CD4-positive, alpha-beta T cell treated with Interleukin-21 for 1 hour (primary cell): ENCODE data around the gene KATNAL2.

Experiments
- DNase-seq: peaks from one replicate; pipeline ENCODE4 v3.0.0-alpha.2; 2020

KATNAL2 gene

DNA sequence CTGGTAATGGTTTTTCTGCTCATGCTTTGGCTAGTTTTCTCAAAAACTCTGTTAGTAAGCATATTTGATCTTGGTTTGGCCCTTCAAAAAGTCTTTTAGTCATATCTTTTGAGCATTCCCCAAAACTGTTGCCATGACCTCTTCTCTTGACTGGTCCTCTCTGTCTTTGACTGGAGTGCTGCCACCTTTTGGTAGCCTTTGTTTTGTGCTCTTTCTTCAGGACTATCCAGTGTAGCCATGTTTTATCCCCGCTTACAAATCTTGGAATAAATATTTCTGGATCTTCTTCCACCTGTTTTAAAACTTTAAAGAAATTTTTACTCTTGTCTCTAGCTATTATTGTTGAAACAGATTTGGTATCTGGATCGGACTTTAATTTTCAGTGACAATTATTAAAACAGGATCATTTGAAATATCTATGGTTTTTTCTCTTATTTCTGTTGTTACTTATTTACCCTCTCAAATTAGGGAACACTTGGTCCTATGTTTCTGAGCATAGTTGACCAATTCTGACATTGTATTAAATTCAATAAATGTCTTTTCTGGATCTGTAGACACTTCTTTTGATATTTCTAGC, 119.0 kb downstream of the KATNAL2 start:
- no peak for DNase-seq

DNA sequence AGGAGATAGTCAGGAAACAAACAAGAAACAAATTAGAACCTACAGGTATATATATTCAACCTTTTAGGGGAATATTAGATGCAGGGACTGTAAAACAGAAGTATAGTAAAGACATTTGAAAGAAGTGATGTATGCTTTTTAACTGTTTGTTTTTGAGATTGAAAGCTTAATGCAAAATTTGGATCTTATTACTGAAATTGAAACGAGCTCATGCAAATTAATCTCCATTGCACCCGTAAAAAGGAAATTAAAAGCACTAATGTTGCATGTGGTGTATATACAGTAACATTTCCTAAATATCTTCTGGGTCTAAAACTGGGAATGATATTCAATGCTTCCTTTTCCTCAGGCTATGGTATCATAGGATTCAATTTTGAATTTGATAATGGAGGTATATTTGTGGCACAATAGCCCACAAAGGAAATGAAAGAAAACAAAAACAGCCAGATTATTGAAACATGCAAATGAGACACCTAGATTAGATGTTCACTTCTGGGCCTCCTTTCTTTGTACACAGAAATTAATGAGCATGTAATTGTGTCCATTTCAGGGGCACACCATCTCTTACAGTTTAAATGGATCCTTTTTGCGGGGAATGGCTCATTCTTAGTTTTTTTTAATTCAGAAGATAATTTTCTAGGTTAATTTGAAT, 119.7 kb downstream of the KATNAL2 start:
- DNase-seq: no peak

DNA sequence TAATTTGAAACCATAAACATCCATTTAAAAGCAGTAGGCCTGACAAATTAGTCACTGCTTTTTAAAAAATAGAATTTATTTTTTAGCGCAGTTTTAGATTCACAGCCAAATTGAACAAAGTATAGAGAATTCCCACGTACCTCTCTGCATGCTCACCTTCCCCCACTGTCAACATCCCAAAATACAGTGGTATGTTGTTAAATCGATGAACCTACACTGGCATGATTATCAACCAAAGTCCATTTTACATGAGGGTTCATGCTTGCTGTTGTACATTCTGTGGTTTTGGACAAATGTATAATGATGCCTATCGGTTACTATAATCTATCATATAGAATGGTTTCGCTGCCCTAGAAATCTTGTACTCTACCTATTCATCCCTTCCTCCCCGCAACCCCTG, 123.6 kb downstream of the KATNAL2 start:
- no peak for DNase-seq

DNA sequence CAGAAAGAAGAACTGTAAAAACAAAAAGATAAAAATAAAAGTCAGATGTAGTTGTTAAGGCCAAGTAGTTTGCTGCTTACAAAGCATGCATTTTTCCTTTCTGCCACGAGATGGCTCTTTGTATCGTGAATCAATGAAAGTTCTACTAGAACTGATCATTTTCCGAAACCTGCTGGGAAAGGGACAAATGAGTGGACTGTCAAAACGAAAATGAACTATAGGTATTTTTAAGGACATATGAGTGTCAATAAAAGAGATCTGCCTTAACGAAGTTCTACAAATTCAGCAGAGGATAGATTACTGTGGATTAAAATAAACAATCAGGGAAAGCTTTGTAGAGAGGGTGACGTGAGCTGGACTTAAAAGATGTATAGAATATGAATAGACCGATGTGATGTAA, 133.1 kb downstream of the KATNAL2 start:
- DNase-seq: peak; percentile 30

DNA sequence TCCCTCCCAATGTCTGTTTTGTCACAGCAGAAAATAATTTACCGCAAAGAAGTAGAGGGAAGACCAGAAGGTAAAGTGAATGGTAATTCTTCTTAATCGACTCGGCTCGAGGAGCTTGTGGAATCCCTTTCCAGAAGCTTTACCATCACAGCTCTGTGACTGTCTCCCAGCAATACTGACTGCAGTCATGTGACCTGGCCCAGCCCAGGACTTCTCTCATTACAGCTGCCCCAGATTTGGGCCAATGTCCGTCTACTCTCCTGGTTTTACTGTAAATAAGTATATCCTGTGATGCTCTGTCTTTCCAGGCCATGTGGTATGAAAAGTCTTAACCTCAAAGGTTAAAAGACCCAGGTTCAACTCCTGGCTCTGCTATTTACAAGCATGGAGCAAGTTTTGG, 137.0 kb downstream of the KATNAL2 start:
- no peak for DNase-seq

DNA sequence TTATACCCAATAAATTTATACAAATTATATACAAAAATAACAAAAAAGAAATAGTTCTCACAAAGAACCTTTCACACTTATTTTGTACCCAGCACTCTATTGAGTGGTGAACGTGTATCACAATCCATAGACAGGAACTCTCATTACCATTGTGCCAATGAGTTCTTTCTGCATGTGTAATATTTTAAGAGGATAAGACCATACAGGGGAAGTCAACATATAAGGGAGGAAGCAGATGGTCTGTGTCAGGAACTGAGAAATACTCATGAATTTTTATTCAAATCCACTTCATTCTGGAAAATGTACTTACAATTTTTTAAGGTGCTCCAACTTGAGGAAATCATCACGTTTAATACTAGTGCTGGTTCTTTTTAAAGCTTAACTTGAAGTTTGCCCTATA, 145.1 kb downstream of the KATNAL2 start:
- DNase-seq: no peak

DNA sequence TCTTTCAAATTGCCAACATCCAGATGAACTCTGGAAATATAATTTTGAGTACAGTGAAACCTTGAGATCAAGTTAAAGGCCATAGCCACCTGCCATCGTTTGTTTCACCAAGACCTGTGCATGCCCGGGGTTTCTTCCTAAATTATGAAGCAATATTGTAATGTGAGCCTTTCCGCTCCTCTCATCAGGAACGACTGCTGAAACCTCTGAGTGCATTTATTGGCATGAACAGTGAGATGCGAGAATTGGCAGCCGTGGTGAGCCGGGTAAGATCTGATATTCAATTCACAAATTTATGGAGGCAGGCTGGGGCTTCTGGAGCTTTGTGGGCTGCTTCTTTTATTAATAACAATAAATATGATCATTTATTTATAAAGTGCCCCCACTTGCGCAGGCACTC, 145.7 kb downstream of the KATNAL2 start:
- DNase-seq: no peak

DNA sequence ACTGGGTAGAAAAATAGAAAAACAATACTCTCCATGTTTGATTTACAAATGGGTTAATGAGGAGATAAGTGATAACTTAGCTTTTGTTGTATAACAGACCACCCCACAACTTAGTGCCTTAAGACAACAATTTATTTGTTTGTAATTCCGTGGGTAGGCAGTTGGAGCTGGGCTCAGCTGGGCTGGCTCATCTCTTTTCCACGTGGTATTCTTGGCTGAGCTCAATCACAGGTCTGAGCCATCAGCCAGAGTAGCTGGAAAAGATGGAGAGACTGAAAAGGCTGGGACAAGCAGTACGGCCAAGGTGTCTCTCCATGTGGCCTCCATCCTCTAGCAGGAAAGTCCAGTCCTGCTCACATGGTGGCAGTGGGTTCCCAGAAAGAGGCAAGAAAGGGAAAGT, 150.2 kb downstream of the KATNAL2 start:
- no peak for DNase-seq

DNA sequence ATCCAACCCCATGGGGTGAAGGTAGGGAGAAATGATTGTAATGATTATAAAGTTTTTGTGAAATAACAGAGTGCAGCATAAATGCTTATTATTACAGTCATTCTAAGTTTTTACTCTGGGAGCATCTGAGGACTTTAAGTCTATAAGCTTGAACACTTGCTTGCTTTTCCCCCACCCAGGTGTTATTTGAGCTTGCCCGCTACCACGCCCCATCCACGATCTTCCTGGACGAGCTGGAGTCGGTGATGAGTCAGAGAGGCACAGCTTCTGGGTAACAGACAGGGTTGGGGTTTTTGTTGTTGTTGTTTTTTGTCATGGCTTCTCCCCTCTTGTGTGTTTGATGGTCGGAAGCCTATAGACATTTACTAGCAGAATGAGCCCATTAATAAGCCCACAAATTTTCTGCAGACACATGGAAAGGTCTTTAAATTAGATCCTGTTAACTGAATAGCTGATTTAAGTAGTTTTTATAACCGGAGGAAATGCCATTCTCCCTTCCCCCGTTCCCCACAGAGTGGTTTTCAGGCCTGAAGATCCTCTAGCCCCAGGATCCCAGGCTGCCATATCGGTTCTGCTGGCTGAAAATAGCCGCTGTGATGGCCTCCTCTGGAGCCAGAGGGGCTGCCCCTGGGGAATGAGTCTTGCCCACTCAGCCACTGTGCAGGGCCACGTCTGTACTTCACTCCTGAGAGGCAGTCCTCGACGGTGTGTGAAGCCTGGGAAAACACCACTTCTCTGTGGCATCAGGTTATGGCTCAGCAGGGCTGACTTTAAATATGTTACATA, 157.9 kb downstream of the KATNAL2 start:
- DNase-seq: no peak

DNA sequence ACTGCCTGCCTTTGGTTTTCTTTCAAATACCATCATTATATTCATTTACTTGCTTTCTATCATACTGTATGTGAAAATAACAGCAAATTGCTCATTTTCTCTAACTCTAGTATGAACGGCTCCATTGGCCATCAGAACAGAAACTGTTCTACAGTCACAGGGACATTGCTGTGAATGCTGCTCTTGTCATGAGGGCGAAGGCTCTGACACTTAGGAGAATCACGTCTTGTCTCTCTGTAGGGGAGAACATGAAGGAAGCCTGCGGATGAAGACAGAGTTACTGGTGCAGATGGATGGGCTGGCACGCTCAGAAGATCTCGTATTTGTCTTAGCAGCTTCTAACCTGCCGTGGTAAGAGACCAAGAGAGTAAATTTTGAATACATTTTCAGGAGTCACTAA, 159.7 kb downstream of the KATNAL2 start:
- DNase-seq: no peak

DNA sequence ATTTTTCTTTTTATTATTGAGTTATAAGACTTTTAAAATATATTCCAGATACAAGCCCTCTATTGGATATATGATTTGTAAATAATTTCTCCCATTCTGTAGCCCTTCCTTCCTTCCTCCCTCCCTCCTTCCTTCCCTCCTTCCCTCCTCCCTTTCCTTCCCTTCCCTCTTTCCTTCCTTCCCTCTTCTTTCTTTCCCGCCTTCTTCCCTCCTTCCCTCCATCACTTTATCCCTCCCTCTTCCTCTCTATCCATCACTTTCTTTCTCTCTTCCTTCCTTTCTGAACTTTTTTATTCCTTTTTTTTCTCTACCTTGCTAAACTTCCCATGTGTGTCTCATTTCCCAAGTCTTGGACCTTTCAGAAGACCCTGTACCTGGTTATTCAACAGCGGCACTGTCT, 163.5 kb downstream of the KATNAL2 start:
- DNase-seq: no peak

DNA sequence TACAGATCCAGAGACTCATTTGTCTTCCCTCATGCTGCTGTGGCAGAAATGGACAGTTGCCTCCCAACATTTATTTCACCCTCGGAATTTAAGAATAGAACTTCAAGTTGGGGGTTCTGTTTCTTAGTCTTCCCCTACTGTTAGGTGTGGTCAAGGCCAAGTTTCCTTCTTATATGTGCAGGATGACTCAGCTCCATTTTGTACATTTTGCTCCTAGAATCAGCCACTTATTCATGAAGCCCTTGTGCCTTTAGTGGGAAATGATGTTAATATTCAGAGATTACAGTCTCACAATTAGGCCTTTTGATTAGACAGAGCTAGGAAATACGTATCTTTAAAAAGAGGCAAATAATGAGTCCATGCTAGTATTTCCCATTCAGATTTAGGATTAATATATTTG, 164.2 kb downstream of the KATNAL2 start:
- DNase-seq: no peak

DNA sequence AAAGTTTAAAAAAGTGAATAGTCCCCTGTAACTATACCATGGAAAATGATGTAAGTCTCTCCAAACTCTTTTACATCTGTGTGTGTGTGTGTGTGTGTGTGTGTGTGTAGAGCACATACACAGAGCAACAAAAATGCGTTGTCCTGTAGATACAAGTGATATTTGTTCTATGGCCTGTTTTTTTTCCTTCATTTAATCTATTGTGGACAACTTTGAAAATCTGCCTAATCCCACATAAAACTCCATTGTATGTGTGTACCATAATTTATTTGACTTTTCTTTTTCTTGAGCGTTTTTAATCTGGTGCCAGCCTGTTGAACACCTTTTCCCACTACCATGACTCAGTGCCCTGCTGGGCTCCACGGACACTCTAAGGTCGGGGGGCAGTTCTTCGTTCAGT, 170.3 kb downstream of the KATNAL2 start:
- DNase-seq: no peak

DNA sequence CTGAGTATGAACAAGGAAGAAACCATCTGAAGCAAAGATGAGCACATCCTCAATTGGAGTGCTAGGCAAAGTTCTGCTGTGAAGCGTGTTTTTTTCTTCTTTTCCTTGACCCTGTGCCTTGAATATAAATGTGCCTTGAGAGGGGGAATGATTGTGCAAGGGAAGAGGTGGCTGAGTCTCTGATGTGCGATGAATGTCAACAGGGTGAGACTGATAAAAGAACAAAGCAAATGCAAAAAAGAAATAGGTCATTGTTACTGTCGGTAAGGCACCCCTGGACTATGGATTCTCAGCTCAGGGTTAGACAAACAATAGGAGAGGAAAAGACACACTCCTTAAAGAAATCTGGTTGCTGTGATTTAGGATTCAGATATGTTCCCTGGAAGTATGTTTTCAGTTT, 178.4 kb downstream of the KATNAL2 start:
- DNase-seq: no peak

DNA sequence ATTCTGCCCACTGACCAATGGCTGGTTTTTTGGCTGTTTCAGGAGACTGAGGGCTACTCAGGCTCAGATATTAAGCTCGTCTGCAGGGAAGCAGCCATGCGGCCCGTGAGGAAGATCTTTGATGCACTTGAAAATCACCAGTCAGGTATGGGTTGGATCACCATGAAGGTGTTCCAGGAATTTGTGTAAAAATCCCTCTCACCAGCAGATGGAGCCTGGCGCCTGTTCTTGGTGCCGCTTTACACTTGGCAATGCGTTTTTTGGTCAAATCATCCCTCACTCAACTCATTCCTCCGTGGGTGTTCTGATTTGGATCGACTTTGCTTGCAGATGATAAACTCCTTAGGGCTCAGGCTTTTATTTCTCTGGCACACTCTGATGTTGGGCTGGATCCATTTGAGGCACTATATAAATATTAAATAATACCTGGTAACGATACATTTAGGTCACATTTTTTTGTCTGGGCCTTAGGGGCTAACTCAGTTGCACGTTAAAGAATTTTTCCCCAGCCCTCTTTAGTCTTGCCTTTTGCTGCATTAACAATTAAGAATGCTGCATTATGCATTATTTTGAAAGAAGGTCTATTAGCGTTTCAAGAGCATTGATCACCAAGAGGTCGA, 182.9 kb downstream of the KATNAL2 start:
- DNase-seq: peak; percentile 67

DNA sequence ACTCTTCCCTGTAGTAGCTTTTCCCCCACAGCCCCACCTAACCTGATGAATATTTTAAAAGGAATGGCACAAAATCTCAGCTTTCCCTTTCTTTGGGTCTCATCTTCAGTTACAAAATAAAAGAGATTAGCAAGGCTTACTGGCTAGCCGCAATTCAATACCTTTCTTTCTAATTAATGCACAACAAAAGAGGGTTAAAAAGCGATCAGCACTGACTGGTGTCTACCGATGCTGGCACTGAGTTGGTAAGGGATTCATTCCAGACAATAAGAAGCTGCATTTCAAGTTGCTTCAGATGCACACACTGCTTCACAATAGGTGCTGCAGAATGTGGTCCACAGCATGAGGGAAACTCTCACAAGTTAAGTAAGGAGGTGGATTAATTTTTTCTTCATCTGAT, 191.0 kb downstream of the KATNAL2 start:
- DNase-seq: no peak

DNA sequence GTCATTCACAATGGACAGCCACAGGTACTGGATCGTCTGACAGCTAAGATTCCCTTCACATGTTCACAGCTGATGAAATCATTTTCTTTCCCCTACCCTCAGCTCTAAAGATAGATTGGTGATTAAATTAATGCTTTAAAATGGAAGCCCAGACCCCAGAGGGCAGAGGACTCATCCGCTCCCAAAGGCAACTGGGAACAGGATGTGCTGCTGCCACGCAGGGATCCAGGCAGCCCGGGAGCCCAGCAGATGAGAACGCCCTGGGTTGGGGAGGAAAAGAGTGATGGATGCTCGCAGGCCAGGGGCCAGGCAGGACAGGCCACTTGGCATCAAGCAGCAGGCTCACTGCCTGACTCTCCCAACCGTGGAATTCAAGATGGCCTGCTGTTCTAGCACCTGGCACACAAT, 191.6 kb downstream of the KATNAL2 start:
- no peak for DNase-seq

DNA sequence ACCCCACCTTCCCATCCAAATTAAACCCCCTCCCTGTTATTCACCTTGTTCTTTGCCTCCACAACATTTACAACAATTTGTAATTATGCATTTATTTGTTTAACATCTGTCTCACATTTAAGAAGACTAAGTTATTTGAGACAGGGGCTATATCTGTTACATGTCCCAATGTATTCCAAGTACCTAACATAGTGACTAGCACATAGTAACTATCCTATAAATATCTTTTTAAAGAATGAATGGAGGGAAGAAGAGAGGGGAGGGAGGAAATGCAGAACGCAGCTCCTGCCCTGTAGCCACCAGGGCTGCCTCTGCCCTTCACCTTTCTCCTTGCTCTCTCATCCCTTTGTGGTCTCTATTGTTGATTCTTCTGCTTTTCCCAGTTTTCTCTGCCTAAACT, 192.3 kb downstream of the KATNAL2 start:
- DNase-seq: no peak

DNA sequence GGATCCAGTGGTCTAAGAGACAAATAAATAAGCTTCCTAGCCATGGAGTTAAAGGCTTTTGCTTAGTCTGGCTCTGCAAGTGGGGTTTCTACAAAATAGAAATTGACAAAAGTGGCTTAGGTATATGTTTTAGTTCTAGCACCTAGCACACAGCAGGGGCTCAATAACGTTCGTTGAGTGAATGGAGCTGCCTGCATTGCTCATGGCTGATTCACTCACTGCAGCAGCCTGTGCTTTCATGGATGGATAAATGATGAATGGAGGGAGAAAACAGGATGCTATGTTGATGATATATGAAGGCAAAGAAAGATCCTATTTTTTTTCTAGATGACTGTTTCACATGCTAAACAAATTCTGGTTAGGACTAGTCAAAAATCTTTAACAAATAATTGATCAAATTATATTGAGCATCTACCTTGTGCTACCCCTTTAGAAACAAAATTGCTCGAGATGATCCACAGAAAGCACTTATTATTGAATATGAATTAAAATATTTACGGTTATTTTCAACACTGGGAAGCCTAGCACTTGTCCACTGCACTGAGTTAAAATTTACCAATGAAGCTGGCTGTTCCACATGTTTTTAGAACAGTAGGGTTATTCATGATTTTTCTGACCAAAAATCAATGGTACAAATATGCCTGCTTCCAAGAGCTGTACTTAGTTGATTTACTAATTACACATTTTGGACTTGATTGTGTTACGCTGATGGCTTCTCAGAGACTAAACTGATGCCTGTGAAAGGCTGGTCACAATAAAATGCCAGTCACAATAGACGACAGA, 193.3 kb downstream of the KATNAL2 start:
- no peak for DNase-seq

DNA sequence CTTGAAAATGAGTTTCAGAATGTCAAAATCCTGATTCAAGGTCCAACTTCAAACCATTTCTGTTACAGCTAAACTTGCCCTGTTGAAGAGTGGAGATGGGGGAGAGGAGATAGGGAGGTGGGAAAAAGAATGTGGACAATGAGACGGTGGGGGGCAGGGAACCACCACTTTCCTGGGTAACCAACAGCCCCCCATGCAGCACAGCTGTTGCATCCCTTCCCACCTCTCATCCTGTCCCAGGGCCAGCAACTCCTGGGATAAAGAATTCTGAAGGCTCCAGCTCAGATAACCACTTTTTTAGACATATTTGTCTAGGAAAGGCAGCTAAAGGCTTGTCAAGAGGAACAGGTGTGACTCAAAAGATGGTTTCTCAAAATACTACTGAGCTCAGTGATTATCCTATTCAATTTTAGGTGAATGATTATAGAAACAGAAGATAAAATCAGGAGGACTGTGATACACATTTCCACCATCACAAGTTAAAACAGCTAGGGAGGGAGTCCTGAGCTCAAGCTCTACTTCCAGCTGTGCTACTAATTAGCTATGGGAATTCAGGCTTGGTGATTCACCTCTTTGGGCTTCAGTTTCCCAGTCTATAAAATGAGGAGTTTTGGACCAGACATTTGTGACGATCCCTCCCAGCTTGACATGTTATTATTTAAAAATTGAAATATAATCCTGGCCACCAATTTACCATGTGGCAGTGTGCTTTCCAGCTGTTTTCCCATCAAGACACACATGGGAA, 196.6 kb downstream of the KATNAL2 start:
- DNase-seq: no peak

DNA sequence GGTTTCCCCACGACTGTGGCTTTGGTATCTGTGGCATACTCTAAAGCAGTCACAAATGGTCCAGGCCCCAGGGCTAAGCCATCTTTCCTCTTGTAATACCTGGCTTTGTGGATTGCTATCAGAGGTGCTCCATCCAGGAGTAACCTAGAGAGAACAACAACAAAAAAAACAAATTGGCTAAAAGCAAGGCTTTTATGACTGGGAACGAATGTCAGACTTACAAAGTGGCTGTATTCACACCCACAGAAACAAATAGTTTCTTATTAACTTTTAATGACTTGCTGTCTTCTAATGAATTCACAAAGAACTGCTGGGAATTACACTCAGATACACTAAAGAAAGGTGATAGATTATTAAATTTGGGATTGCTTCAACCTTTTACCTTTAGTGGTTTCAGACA, 197.8 kb downstream of the KATNAL2 start:
- no peak for DNase-seq

DNA sequence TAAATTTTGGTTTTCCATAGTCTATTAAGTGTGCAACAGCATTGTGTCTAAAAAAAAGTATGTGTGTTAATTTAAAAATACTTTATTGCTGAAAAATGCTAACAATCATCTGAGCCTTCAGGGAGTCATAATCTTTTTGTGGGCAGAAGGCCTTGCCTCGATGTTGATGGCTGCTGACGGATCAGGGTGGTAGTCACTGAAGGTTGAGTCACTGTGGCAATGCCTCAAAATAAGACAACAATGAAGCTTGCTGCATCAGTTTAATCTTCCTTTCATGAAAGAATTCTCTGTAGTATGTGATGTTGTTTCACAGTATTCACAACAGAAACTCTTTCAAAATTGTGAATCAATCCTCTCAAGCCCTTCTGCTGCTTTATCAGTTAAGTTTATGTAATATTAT, 201.6 kb downstream of the KATNAL2 start:
- no peak for DNase-seq
